ENCODE data around the gene RHOBTB3.
A peak's percentile ranks its signal among the peaks of the same experiment; 100 is the strongest.

RHOBTB3 gene

DNA sequence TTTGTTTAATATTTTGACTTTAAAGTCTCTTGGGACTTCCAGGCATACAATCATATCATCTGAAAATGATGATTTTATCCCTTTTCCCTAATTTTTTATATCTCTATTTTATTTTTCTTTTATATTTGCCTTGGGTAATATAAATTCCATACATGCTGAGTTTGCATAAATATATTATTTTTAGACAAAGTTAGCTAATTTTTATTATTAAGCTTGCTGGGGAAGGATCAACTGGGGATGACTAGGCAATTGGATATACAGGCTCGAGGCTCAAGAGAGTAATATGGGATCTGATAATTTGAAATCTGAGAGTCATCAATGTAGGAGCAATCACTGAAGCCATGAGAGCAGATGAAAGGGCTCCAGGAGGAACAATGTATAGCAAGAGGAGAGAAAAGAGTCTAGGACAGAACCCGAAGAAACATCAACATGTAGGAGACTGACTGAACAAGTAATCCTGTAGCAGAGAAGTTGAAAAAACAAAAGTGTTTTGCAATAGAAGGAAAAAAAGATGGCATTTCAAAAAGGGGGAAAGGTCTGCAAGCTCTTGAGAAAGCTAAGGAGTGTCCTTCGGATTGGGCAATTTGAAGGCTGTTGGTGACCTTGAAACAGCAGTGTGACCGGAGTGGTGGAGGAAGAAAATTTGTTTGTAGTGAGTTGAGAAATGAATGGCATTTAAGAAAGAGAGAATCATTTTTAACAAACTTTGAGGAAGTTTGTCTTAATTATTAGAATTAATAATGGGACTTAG lies 17.0 kb upstream of the RHOBTB3 start:
- no peak for DNase-seq (ENCODE audit: low spot score)

GRCh38 chr5:95715799-95716461 lies 15.2 kb upstream of the RHOBTB3 start:
- no peak for DNase-seq (ENCODE audit: low spot score)

DNA sequence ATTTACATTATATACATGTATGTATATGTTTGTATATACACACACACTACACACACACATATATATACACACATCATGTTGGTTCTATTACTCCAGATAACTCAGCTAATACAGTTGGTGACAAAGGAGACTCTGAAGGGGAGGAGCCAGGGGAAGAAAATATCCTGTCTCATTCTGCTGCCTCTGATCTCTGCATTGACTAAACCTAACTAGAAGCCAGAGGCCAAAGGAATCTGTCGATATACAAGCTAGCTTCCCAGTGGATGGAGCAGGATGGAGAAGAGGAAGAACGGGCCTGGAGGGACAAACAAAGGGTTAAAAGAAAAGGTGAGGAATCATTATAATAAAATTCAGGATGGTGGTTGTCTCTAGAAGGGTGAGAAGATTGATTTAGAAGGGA lies 13.7 kb upstream of the RHOBTB3 start:
- DNase-seq (ENCODE audit: low spot score): no peak

- no peak for DNase-seq (ENCODE audit: low spot score)
Measured at GRCh38 chr5:95718203-95718602, 12.9 kb upstream of the RHOBTB3 start.

DNA sequence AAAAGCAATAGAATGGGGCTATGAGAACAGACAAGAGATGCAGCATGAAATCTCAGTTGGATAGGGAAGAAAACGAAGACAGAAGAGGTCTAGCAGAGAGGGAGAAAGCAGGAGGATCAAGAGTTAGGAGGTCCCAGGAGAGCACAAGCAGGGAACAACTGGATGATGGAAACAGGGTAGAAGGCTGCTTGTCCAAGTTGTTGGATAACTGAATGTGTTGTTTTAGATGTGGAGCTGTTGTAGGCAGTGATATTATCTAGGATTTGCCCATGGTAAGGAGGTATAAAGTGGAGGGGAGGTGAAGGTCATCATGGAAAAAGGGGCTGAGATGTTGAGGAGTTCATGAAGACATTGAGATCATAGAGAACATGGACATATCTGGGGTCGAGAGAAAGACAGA lies 12.4 kb upstream of the RHOBTB3 start:
- DNase-seq (ENCODE audit: low spot score): no peak

DNA sequence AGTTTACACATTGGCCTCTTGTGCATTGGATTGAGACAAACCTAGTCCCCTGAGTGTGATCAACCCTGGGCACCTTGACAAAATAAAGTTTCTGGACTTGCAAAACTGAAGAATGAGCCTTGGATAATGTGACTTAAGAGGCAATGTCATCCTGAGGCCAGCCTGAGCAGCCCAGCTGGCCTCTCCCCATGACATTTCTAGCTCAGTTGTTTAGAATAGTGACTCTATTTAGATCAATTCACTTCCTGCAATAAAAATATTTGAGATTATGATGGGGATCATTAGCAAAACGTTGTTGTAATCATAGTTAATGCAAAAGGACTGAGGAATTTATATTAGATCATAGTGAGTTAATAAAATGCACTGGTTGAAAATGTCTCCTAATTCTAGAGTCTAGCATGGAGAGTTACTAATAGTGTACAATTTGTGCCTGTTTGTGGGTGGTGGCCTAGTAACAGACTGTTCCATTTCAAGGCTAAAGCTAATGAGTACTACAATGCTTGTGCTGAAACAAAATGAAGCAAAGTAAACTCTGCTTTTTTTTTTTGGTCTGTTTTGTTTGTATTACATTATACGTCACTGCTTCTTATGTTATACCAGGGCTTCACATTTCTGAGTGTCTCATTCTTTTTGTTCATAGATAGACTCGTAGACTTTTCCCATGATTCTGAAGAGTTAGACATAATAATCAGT lies 10.9 kb upstream of the RHOBTB3 start:
- DNase-seq (ENCODE audit: low spot score): peak; percentile 53

DNA sequence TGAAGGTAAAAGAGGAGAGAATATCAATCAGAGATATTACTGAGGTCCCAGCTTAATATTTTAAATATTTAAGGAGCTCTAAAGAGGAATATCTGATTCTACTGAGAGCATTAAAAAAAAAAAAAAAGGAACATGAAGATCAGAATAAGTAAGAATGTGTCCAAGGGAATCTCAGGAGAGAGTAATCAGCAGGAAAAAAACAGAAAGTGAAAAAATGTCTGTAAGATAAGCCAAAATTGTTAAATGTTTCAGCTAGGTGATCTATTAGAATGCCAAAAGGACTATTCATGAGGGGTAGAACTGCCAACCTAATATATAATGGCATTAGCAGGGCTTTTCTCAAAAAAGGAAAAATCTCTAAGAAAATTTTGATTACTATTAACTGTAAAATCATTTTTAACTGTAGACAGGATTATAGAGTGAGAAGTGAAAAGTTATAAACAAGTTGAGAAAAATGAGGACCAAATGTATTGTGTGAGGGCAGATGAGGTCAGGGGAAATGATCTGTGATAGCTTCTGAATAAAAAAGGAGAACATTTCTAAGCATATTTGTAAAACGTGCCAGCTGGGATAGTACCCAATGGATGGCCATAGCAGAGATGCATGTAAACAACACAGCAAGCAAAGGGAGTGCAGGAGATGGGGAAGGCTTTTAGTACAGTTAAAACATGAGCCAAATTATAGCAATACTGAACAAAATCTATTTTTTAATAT lies 9.4 kb upstream of the RHOBTB3 start:
- no peak for DNase-seq (ENCODE audit: low spot score)

DNA sequence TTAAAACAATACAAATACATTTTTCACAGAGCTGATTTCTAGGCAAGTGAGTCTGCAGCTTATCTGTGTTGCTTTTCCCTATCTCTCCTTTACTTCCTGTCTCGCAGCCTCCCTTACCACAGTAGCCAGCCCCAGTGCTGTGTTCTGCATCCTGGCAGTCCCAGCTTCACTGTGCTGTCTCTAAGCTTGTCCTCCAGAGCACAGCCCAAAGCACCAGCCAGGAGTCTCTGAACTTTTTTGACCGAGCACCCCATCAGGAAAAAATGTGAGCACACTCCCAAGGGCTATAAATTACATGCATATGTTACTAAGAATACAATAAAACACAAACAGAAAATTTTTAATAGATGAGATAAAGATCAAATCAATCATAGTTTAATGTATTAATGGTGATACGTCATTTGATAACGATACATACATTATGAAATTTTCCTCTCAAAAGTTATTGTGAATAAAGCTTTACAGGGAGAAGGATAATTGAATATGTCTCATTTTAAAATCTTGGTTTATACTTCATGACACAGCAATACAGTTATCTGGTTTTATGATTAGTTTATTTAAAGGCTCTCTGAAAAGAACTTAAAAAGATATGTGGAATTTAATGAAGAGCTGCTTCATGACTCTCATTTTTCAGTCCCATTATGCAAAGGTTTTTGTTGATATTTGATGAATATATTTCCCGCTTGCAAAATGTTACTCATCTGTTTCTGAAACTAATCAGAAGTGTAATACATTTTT lies 7.3 kb upstream of the RHOBTB3 start:
- DNase-seq (ENCODE audit: low spot score): no peak

- DNase-seq (ENCODE audit: low spot score): no peak
Measured at GRCh38 chr5:95725071-95725820, 5.9 kb upstream of the RHOBTB3 start.

- DNase-seq (ENCODE audit: low spot score): no peak
Measured at GRCh38 chr5:95725937-95726810, 5.0 kb upstream of the RHOBTB3 start.

- no peak for DNase-seq (ENCODE audit: low spot score)
Measured at GRCh38 chr5:95726811-95727763, 4.0 kb upstream of the RHOBTB3 start.

DNA sequence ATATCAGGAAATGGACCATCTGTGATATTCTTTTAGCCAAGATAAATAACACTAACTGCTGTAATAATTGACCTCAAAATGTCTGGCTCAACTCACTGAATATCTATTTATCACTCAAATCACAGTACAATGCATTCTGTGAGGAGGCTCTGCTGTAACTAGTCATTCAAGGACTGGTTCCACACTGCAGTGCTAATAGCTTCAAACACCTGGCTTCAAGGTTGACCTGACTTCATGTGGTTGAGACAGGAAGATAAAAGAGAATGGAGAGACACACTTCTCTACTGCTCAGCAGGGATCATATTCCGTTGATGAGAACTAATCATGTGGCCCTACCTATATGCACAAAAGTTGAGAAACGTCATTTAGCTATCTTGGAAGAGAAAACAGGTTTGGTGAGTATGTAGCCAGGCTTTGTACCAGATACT lies 3.4 kb upstream of the RHOBTB3 start:
- no peak for DNase-seq (ENCODE audit: low spot score)

- no peak for DNase-seq (ENCODE audit: low spot score)
Measured at GRCh38 chr5:95728494-95729114, 2.5 kb upstream of the RHOBTB3 start.

DNA sequence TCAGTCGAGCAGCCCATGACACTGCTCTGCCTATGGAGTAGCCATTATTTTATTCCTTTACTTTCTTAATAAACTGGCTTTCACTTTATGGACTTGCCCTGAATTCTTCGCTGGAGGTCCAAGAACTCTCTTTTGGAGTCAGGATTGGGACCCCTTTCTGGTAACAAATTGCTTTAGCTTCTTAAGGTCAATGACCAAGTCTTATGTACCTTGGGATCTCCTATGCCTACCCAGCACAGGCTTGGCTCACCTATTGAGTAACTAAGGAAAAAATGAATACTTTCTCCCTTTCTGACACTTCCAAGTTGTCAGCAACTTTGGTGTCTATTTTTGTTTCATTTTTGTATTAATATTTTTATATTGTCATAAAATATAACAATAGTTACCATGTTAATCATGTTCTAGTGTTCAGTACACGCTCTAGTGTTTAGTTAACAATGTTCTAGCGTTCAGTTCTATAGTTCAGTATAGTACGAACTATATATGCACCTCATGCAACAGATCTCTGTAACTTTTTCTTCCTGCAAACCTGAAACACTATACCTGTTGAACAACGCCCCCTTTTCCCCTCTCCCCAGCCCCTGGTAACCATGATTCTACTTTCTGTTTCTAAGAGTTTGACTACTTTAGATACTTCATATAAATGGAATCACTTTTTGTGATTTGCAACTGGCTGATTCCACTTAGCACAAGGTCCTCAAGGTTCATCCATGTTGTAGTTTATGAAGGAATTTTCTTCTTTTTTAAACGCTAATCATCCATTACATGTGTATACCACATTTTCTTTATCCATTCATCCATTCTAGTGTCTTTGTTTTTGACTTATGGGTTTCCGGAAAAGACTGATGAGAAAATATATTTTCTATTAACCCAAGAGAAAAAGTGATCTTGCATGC lies 1.8 kb upstream of the RHOBTB3 start:
- DNase-seq (ENCODE audit: low spot score): no peak

DNA sequence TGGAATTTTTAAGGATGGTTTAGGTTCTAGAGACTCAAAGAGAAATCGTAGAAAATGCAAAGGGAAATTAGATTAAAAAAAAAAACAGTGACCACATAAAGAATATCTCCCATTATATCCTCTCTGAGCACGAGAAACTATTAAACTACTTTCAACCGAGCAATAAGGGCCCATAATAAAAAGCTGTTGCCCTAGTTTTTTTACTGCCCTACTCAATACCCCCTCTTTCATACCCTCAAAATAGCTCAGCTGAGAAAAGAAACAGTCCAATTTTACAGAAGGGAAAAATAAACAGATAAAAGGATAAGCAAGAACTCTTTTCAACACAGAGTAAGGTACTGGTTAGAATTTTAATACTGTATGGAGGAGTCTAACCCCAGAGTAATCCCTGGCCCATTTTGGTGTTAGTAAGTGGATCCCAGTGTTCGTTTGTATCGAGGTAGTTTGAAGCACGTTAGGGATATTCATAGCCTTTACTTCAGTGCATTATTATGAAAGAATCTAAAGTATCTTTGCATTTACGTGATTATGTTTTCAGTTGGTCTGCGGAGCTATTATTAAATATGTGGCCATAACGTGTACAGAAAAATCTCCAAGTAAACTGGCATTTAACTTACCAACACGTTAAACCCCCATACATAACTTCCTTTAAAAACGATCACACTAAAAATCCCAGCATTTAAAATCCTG lies 980 bp upstream of the RHOBTB3 start:
- no peak for DNase-seq (ENCODE audit: low spot score)
